Fibroblast of the aortic adventitia (primary cell): ENCODE results near the gene CHST2. TPM values are rescaled to one million over a fixed set of nuclear protein-coding genes. Genes with fewer than 3 reads are reported as not detected.
A peak's percentile ranks its signal among the peaks of the same experiment; 100 is the strongest.

Experiments used
- DNase-seq: peaks from one replicate; pipeline ENCODE4 v3.0.0-alpha.2; 2010; ENCODE audit warnings: low read depth
- H3K4me3 ChIP-seq: 2 replicates; pipeline ENCODE4 v1.5.1; 2011; ENCODE audit warnings: low read depth, mild to moderate bottlenecking, control low read depth, low read length, moderate library complexity
- CTCF ChIP-seq: IDR thresholded peaks from 2 replicates; pipeline ENCODE4 v1.5.1; 2011; ENCODE audit warnings: mild to moderate bottlenecking, low read length, control low read depth, inconsistent platforms; ENCODE audit not compliant: insufficient read depth
- total RNA-seq: library from RNA; depleted of rRNA; stranded (reverse); fragments of >200 nt; gene quantifications from 2 replicates; pipeline ENCODE4 v1.2.3, GENCODE V29; 2012; ENCODE audit warnings: low replicate concordance

Gene CHST2
- total RNA-seq, 1 donor, result 5.0 TPM

GRCh38 chr3:143167969-143168854, 48.6 kb downstream of the CHST2 start:
- DNase-seq, result peak; percentile 51
- no peak overlapping the region for H3K4me3 ChIP-seq
- no peak for TF ChIP-seq CTCF

GRCh38 chr3:143168855-143169192, 49.3 kb downstream of the CHST2 start:
- TF ChIP-seq CTCF, result no peak
- DNase-seq, result no peak
- no peak overlapping the region for H3K4me3 ChIP-seq

- TF ChIP-seq CTCF, result no peak
- H3K4me3 ChIP-seq, result no peak overlapping the region
- DNase-seq, result no peak
Measured at GRCh38 chr3:143170074-143170473, 50.5 kb downstream of the CHST2 start.

GRCh38 chr3:143170676-143171075, 51.1 kb downstream of the CHST2 start:
- no peak overlapping the region for H3K4me3 ChIP-seq
- DNase-seq, result peak; percentile 42
- no peak for TF ChIP-seq CTCF

GRCh38 chr3:143171141-143171980, 51.8 kb downstream of the CHST2 start:
- H3K4me3 ChIP-seq, result no peak overlapping the region

More at GRCh38 chr3:143171141-143171980, 51.8 kb downstream of the CHST2 start:
- TF ChIP-seq CTCF, result no peak
- peak; percentile 56 for DNase-seq
